ENCODE data around the gene SLC25A39. TPM values are rescaled to one million over a fixed set of nuclear protein-coding genes. Genes with fewer than 3 reads are reported as not detected.

SLC25A39 gene
- total and polyA plus RNA-seq, 12 donors, result 36.3 to 105 (median 44.6) TPM

GRCh38 chr17:44327715-44328449 lies 3.3 kb upstream of the SLC25A39 start:
- no peak for DNase-seq
- H3K36me3 ChIP-seq, result no peaks in the 10 kb centered on the region
- intact Hi-C loops (cut with DNase I), result loop anchor here in 3 of 10 donors (1.0 to 5.0 kb wide), 3 partner anchors 109 to 117 kb away; partner anchors contain the start of gene UBTF (in 1 of the 3)
- H3K27ac ChIP-seq, result peak overlapping the region in 1 of 10 donors; percentile 24
- peaks cover 9 to 57% (median 34%) of the 10 kb centered on the region in 9 donors for H3K4me1 ChIP-seq
- no peaks in the 10 kb centered on the region for H3K9me3 ChIP-seq
- H3K27me3 ChIP-seq, result no peaks in the 10 kb centered on the region
- no peak for TF ChIP-seq CTCF (IDR thresholded peaks at IDR 0.05)
- H3K4me3 ChIP-seq, result no peak overlapping the region
- 76 to 80% methylated on average over 7 of the region's 7 CpGs for WGBS, 2 donors
- no peak for ATAC-seq

GRCh38 chr17:44326861-44327444 lies 2.3 kb upstream of the SLC25A39 start:
- DNase-seq, result peak; percentile 96 to 98
- H3K27ac ChIP-seq, result peak overlapping the region in 9 of 10 donors; percentile 24 to 75 (median 63)
- H3K36me3 ChIP-seq, result peaks cover 0 to 9% (median 6%) of the 10 kb centered on the region in 9 donors
- H3K4me3 ChIP-seq, result peak overlapping the region in 7 of 10 donors; percentile 15 to 99 (median 98)
- intact Hi-C loops (cut with DNase I), result loop anchor here in 3 of 10 donors (1.0 to 5.0 kb wide), 3 partner anchors 108 to 116 kb away; partner anchors contain the start of gene UBTF (in 1 of the 3)
- ATAC-seq, result peak; percentile 84 to 93 (median 87)
- no peak for TF ChIP-seq CTCF (IDR thresholded peaks at IDR 0.05)
- WGBS, 2 donors, result 25 to 32% methylated on average over 26 to 31 of the region's 31 CpGs
- no peaks in the 10 kb centered on the region for H3K27me3 ChIP-seq
- peaks cover 9 to 49% (median 41%) of the 10 kb centered on the region in 9 donors for H3K4me1 ChIP-seq
- H3K9me3 ChIP-seq, result no peaks in the 10 kb centered on the region

GRCh38 chr17:44324092-44324570 lies 492 bp downstream of the SLC25A39 start:
- Histone ChIP-seq H3K9me3 (no peaks in the 10 kb centered on the region), H3K4me3 (peak overlapping the region; percentile 90 to 100 (median 98)), H3K27me3 (no peaks in the 10 kb centered on the region), H3K4me1 (peaks cover 9 to 41% (median 35%) of the 10 kb centered on the region in 9 donors), H3K27ac (peak overlapping the region in 9 of 10 donors; percentile 79 to 98 (median 96)), H3K36me3 (peaks cover 0 to 37% (median 24%) of the 10 kb centered on the region in 9 donors)
- DNase-seq (no peak), ATAC-seq (peak in 1 of 8 donors; percentile 5)
- intact Hi-C loops (cut with DNase I), result loop anchor here in 8 of 10 donors (1.0 to 5.0 kb wide), 7 partner anchors 42 to 112 kb away; partner anchors contain the start of gene UBTF (in 2 of the 8)
- 1% methylated on average over 38 of the region's 38 CpGs for WGBS, 2 donors
- no peak for TF ChIP-seq CTCF (IDR thresholded peaks at IDR 0.05)

Data from heart right ventricle (tissue), 16 donors.